PC-3 (cell line): ENCODE results near the gene PARK7. TPM values are rescaled to one million over a fixed set of nuclear protein-coding genes. Genes with fewer than 3 reads are reported as not detected.
"Not testable (repeated sequence)": the region's sequence is repeated elsewhere in the genome, so short reads cannot be mapped to it uniquely, and the experiment has no call there.

ENCODE experiments used
- ATAC-seq: fragments of 200-7000 bp; cut with Tn5 transposase; 2 replicates; pipeline ENCODE4 v1.9.1; 2020; ENCODE audit warnings: mild to moderate bottlenecking, moderate library complexity
- BruUV-seq: library from RNA; stranded (reverse); fragments of 400-500 nt; replicated peaks from 2 replicates; lab custom pipeline; 2021; lab: Mats Ljungman, UMichigan
- CTCF ChIA-PET: fragments of 300-600 bp; sonication (Branson Sonifier 250); formaldehyde crosslinking; loops from one replicate; lab custom pipeline; 2022; ENCODE audit warnings: antibody characterized with exemption; lab: Charles Lee
- POLR2A ChIA-PET: fragments of 300-600 bp; sonication (Branson Sonifier 250); formaldehyde crosslinking; loops from one replicate; lab custom pipeline; 2022; ENCODE audit warnings: antibody characterized with exemption; ENCODE audit not compliant: unreplicated experiment; lab: Charles Lee
- DNase-seq: peaks from one replicate; pipeline ENCODE4 v3.0.0-alpha.2; 2015
- H2AFZ ChIP-seq: fragments of 300-600 bp; sonication (generic); 2 replicates; pipeline ENCODE4 v1.6.0; 2016; ENCODE audit warnings: antibody characterized with exemption, low read length
- H3F3A ChIP-seq: fragments of 300-600 bp; sonication (generic); one replicate; pipeline ENCODE4 v1.6.0; 2017; ENCODE audit warnings: antibody characterized with exemption, low read length, control low read depth, mild to moderate bottlenecking; ENCODE audit not compliant: unreplicated experiment
- H3K27ac ChIP-seq: fragments of 300-600 bp; sonication (generic); 2 replicates; pipeline ENCODE4 v1.5.1; 2016; ENCODE audit warnings: mild to moderate bottlenecking, low read length
- H3K27me3 ChIP-seq: fragments of 300-600 bp; sonication (generic); 2 replicates; pipeline ENCODE4 v1.6.1; 2016; ENCODE audit warnings: low read length, mixed read lengths
- H3K36me3 ChIP-seq: fragments of 300-600 bp; sonication (generic); 2 replicates; pipeline ENCODE4 v1.6.1; 2016; ENCODE audit warnings: low read depth, mixed run types, low read length, mixed read lengths
- H3K4me1 ChIP-seq: fragments of 300-600 bp; sonication (generic); 2 replicates; pipeline ENCODE4 v1.5.1; 2016; ENCODE audit warnings: low read length; ENCODE audit not compliant: insufficient read depth
- H3K4me2 ChIP-seq: fragments of 300-600 bp; sonication (generic); 2 replicates; pipeline ENCODE4 v1.6.0; 2016; ENCODE audit warnings: low read length
- H3K4me3 ChIP-seq: fragments of 300-600 bp; sonication (generic); 2 replicates; pipeline ENCODE4 v1.5.1; 2016; ENCODE audit warnings: mild to moderate bottlenecking, low read length, mixed read lengths
- H3K79me2 ChIP-seq: fragments of 300-600 bp; sonication (generic); 2 replicates; pipeline ENCODE4 v1.6.1; 2017; ENCODE audit warnings: low read length, mixed read lengths
- H3K9ac ChIP-seq: fragments of 300-600 bp; sonication (generic); 2 replicates; pipeline ENCODE4 v1.6.0; 2016; ENCODE audit warnings: mild to moderate bottlenecking, low read length
- H3K9me2 ChIP-seq: fragments of 300-600 bp; sonication (generic); replicated peaks from 2 replicates; pipeline ENCODE4 v1.6.1; 2016; ENCODE audit warnings: mixed run types, low read length, mixed read lengths
- H3K9me3 ChIP-seq: fragments of 300-600 bp; sonication (generic); 2 replicates; pipeline ENCODE4 v1.6.1; 2016; ENCODE audit warnings: low read length, mixed read lengths
- H4K20me1 ChIP-seq: fragments of 300-600 bp; sonication (generic); 2 replicates; pipeline ENCODE4 v1.6.1; 2016; ENCODE audit warnings: low read length, mixed read lengths
- CTCF ChIP-seq: fragments of 300-600 bp; sonication (generic); conservative IDR thresholded peaks from 2 replicates; pipeline ENCODE4 v1.5.1; 2017; ENCODE audit warnings: antibody characterized with exemption, low read depth, mild to moderate bottlenecking, low read length
- EZH2 ChIP-seq: fragments of 300-600 bp; sonication (generic); IDR thresholded peaks from one replicate; pipeline ENCODE4 v1.6.1; 2017; ENCODE audit warnings: antibody characterized with exemption, mild to moderate bottlenecking, low read length; ENCODE audit not compliant: unreplicated experiment
- EZH2phosphoT487 ChIP-seq: fragments of 300-600 bp; sonication (generic); IDR thresholded peaks from 2 replicates; pipeline ENCODE4 v1.6.1; 2018; ENCODE audit warnings: mild to moderate bottlenecking, antibody characterized with exemption, low read length, borderline replicate concordance
- intact Hi-C: fragments of 100-400 bp; cut with micrococcal nuclease; formaldehyde crosslinking; loops from 2 replicates; pipeline ENCODE4 v1.9.0; 2023
- total RNA-seq: library from RNA; depleted of rRNA; stranded (reverse); fragments of >200 nt; gene quantifications from 2 replicates; pipeline ENCODE4 v1.2.3, GENCODE V29; 2014

PARK7 gene
- total RNA-seq, 1 experiment from 2014 or later = 316 TPM

- Histone ChIP-seq H3K79me2 (no peaks in the 10 kb centered on the region), H3K9me3 (no peaks in the 10 kb centered on the region), H3K4me1 (no peaks in the 10 kb centered on the region), H3K9ac (no peak overlapping the region), H3K27ac (no peak overlapping the region), H3F3A (no peaks in the 10 kb centered on the region), H3K27me3 (no peaks in the 10 kb centered on the region), H3K9me2 (no peaks in the 10 kb centered on the region), H3K4me2 (no peak overlapping the region), H4K20me1 (no peaks in the 10 kb centered on the region), H3K36me3 (no peaks in the 10 kb centered on the region), H3K4me3 (no peak overlapping the region), H2AFZ (no peak overlapping the region)
- no peak for DNase-seq
- ChIA-PET POLR2A (no interaction called here), CTCF (no interaction called here)
- no peak for TF ChIP-seq CTCF
- TF ChIP-seq EZH2 = no peak
- TF ChIP-seq EZH2phosphoT487 = no peak
- BruUV-seq = no TSS peak
- no peak for ATAC-seq
- intact Hi-C loops = no loop called here
Observed at GRCh38 chr1:7919880-7920279, 41.6 kb upstream of the PARK7 start.

GRCh38 chr1:7921796-7922195 is 39.7 kb upstream of the PARK7 start:
- TF ChIP-seq CTCF (no peak), EZH2phosphoT487 (no peak), EZH2 (no peak)
- no peak overlapping the region for H3K9ac ChIP-seq
- H3K79me2 ChIP-seq = no peaks in the 10 kb centered on the region
- no peak overlapping the region for H3K4me2 ChIP-seq
- no TSS peak for BruUV-seq
- no peaks in the 10 kb centered on the region for H3K9me3 ChIP-seq
- no peak for ATAC-seq
- H3K27me3 ChIP-seq = no peaks in the 10 kb centered on the region
- no peak overlapping the region for H3K4me3 ChIP-seq
- no peaks in the 10 kb centered on the region for H3K9me2 ChIP-seq
- H3K4me1 ChIP-seq = no peaks in the 10 kb centered on the region
- H3F3A ChIP-seq = no peaks in the 10 kb centered on the region
- H4K20me1 ChIP-seq = no peaks in the 10 kb centered on the region
- H3K27ac ChIP-seq = no peak overlapping the region
- ChIA-PET CTCF (no interaction called here), POLR2A (interaction anchor here (0.6 kb wide), 1 partner anchor 167 kb away, joined by 3 read pairs; no protein-coding TSS in a partner anchor)
- H2AFZ ChIP-seq = no peak overlapping the region
- no peak for DNase-seq
- H3K36me3 ChIP-seq = no peaks in the 10 kb centered on the region
- intact Hi-C loops = no loop called here

- Histone ChIP-seq H3K4me1 (no peaks in the 10 kb centered on the region), H3K27ac (no peak overlapping the region), H3K4me2 (no peak overlapping the region), H3K79me2 (no peaks in the 10 kb centered on the region), H3K36me3 (no peaks in the 10 kb centered on the region), H4K20me1 (no peaks in the 10 kb centered on the region), H2AFZ (no peak overlapping the region), H3F3A (no peaks in the 10 kb centered on the region), H3K27me3 (no peaks in the 10 kb centered on the region), H3K9me2 (no peaks in the 10 kb centered on the region), H3K9me3 (no peaks in the 10 kb centered on the region), H3K9ac (no peak overlapping the region), H3K4me3 (no peak overlapping the region)
- intact Hi-C loops = no loop called here
- ChIA-PET CTCF (no interaction called here), POLR2A (interaction anchor here (0.6 kb wide), 1 partner anchor 167 kb away, joined by 3 read pairs; no protein-coding TSS in a partner anchor)
- TF ChIP-seq EZH2 (no peak), EZH2phosphoT487 (no peak), CTCF (no peak)
- DNase-seq = no peak
- no TSS peak for BruUV-seq
- ATAC-seq = no peak
Observed at GRCh38 chr1:7922301-7922700, 39.2 kb upstream of the PARK7 start.

- POLR2A ChIA-PET, H3K27ac ChIP-seq, H3K4me2 ChIP-seq, H3K9ac ChIP-seq, DNase-seq, H3K9me3 ChIP-seq, H4K20me1 ChIP-seq, H3K27me3 ChIP-seq, BruUV-seq, H3K4me3 ChIP-seq, H3F3A ChIP-seq, H3K9me2 ChIP-seq, H2AFZ ChIP-seq, intact Hi-C loops, CTCF ChIA-PET, ATAC-seq, H3K36me3 ChIP-seq, H3K4me1 ChIP-seq, H3K79me2 ChIP-seq: not testable (repeated sequence)
Observed at GRCh38 chr1:7927061-7927460, 34.5 kb upstream of the PARK7 start.
